HCT116 (cell line): ENCODE results near the gene TXNL1. TPM values are rescaled to one million over a fixed set of nuclear protein-coding genes. Genes with fewer than 3 reads are reported as not detected.

ENCODE experiments used
- ATAC-seq: fragments of 200-7000 bp; cut with Tn5 transposase; 2 replicates; pipeline ENCODE4 v1.9.1; 2020; ENCODE audit warnings: mild to moderate bottlenecking, moderate library complexity
- BruUV-seq: library from RNA; stranded (reverse); fragments of 400-500 nt; replicated peaks from 2 replicates; lab custom pipeline; 2021; lab: Mats Ljungman, UMichigan
- CTCF ChIA-PET: fragments of 300-600 bp; sonication (Branson Sonifier 250); formaldehyde crosslinking; loops from one replicate; lab custom pipeline; 2021; ENCODE audit warnings: antibody characterized with exemption; lab: Charles Lee
- POLR2A ChIA-PET: fragments of 300-600, 350-600 bp; sonication (Branson Sonifier 250); formaldehyde crosslinking; loops from one replicate; lab custom pipeline; 2021; ENCODE audit warnings: antibody characterized with exemption; lab: Charles Lee
- RAD21 ChIA-PET, 2 experiments: fragments of 300-600 bp; sonication (Branson Sonifier 250); formaldehyde crosslinking; loops; one replicate each; lab custom pipeline; 2023; ENCODE audit warnings: low total read pairs in 2 of 2; ENCODE audit not compliant: uncharacterized antibody in 2 of 2, unreplicated experiment in 2 of 2, low non-redundant PET in 1 of 2; lab: Charles Lee
- DNase-seq: peaks from one replicate; pipeline ENCODE4 v3.0.0-alpha.2; 2010; ENCODE audit warnings: low read depth, low spot score
- H2AFZ ChIP-seq: fragments of 200-600 bp; shearing (Covaris generic), sonication (generic); 2 replicates; pipeline ENCODE4 v1.6.1; 2017; ENCODE audit warnings: low read depth, mixed run types, mixed read lengths, antibody characterized with exemption, low read length; ENCODE audit not compliant: poor library complexity, severe bottlenecking
- H3K27ac ChIP-seq: 2 replicates; pipeline ENCODE4 v1.5.1; 2012; ENCODE audit warnings: low read depth, low read length
- H3K27me3 ChIP-seq: fragments of 200-600 bp; sonication (generic); 2 replicates; pipeline ENCODE4 v1.6.1; 2016; ENCODE audit warnings: mixed run types, low read length, mixed read lengths; ENCODE audit not compliant: insufficient read depth
- H3K36me3 ChIP-seq, 2 experiments: fragments of 200-500 bp in 1 of 2; fragments of 200-600 bp in 1 of 2; sonication (Bioruptor generic) in 1 of 2; sonication (generic) in 1 of 2; 2 replicates each; pipeline versions ENCODE4 v1.5.1 to v1.6.1; 2014 to 2016; ENCODE audit warnings: low read length in 2 of 2, inconsistent platforms in 1 of 2, mixed read lengths in 1 of 2, mixed run types in 1 of 2; ENCODE audit not compliant: insufficient read depth in 2 of 2, control insufficient read depth in 1 of 2
- H3K4me1 ChIP-seq, 2 experiments: fragments of 200-600 bp in 1 of 2; sonication (generic) in 1 of 2; 2 replicates each; pipeline versions ENCODE4 v1.5.1 to v1.6.1; 2012 to 2017; ENCODE audit warnings: low read length in 2 of 2, inconsistent platforms in 1 of 2, mild to moderate bottlenecking in 1 of 2, mixed read lengths in 1 of 2, mixed run types in 1 of 2, moderate library complexity in 1 of 2; ENCODE audit not compliant: insufficient read depth in 2 of 2, control insufficient read depth in 1 of 2
- H3K4me2 ChIP-seq: fragments of 200-600 bp; sonication (generic); 2 replicates; pipeline ENCODE4 v1.6.1; 2017; ENCODE audit warnings: mixed run types, low read length, mixed read lengths
- H3K4me3 ChIP-seq, 2 experiments: fragments of 200-600 bp in 1 of 2; sonication (generic) in 1 of 2; replicated peaks in 1 of 2; 2 replicates each; pipeline ENCODE4 v1.5.1; 2011 to 2016; ENCODE audit warnings: low read length in 2 of 2, control low read depth in 1 of 2, low read depth in 1 of 2, mild to moderate bottlenecking in 1 of 2, mixed read lengths in 1 of 2, mixed run types in 1 of 2
- H3K79me2 ChIP-seq: fragments of 200-600 bp; sonication (generic); 2 replicates; pipeline ENCODE4 v1.6.1; 2017; ENCODE audit warnings: mild to moderate bottlenecking, mixed run types, low read length, moderate library complexity, mixed read lengths; ENCODE audit not compliant: insufficient read depth
- H3K9ac ChIP-seq: fragments of 200-600 bp; sonication (generic); 2 replicates; pipeline ENCODE4 v1.6.1; 2016; ENCODE audit warnings: low read length, mixed read lengths
- H3K9me2 ChIP-seq: fragments of 200-600 bp; sonication (generic), shearing (Covaris generic); 2 replicates; pipeline ENCODE4 v1.6.1; 2017; ENCODE audit warnings: mixed run types, mild to moderate bottlenecking, moderate library complexity; ENCODE audit not compliant: insufficient read depth
- H3K9me3 ChIP-seq, 2 experiments: fragments of 200-500 bp in 1 of 2; fragments of 200-600 bp in 1 of 2; sonication (Bioruptor generic) in 1 of 2; sonication (generic) in 1 of 2; 2 replicates each; pipeline ENCODE4 v1.6.1; 2014 to 2017; ENCODE audit warnings: low read length in 2 of 2, mixed read lengths in 2 of 2, inconsistent platforms in 1 of 2, low read depth in 1 of 2, mild to moderate bottlenecking in 1 of 2, mixed run types in 1 of 2, moderate library complexity in 1 of 2; ENCODE audit not compliant: control insufficient read depth in 1 of 2, insufficient read depth in 1 of 2
- H4K20me1 ChIP-seq: fragments of 200-600 bp; sonication (generic), shearing (Covaris generic); 2 replicates; pipeline ENCODE4 v1.6.1; 2017; ENCODE audit warnings: mixed run types, mild to moderate bottlenecking, moderate library complexity; ENCODE audit not compliant: insufficient read depth
- EZH2phosphoT487 ChIP-seq: fragments of 200-600 bp; IDR thresholded peaks from 2 replicates; pipeline ENCODE4 v1.6.1; 2018; ENCODE audit warnings: antibody characterized with exemption, borderline replicate concordance
- JUND ChIP-seq: IDR thresholded peaks from 2 replicates; pipeline ENCODE4 v1.6.1; 2012
- MAX ChIP-seq: IDR thresholded peaks from 2 replicates; pipeline ENCODE4 v1.6.1; 2012
- POLR2A ChIP-seq: IDR thresholded peaks from 2 replicates; pipeline ENCODE4 v1.7.0; 2011; ENCODE audit warnings: borderline replicate concordance; ENCODE audit not compliant: insufficient read depth, insufficient read length; ENCODE audit errors: extremely low read depth
- SP1 ChIP-seq: IDR thresholded peaks from 2 replicates; pipeline ENCODE4 v1.6.1; 2012; ENCODE audit warnings: low read depth
- TCF7L2 ChIP-seq: IDR thresholded peaks from 2 replicates; pipeline ENCODE4 v1.7.0; 2011; ENCODE audit warnings: borderline replicate concordance, inconsistent platforms; ENCODE audit not compliant: insufficient read depth, insufficient read length; ENCODE audit errors: extremely low read depth
- ZFX ChIP-seq: fragments of 450-650 bp; IDR thresholded peaks from 2 replicates; pipeline ENCODE4 v1.6.1; 2017
- ZNF274 ChIP-seq: fragments of 200-500 bp; sonication (Bioruptor generic); IDR thresholded peaks from 2 replicates; pipeline ENCODE4 v1.6.1; 2014; ENCODE audit warnings: mild to moderate bottlenecking, low read depth, low read length, inconsistent platforms
- intact Hi-C: fragments of 100-400 bp; cut with micrococcal nuclease; formaldehyde crosslinking; loops from 2 replicates; pipeline ENCODE4 v1.10.0; 2022
- total RNA-seq: library from RNA; stranded (reverse); gene quantifications from one replicate; pipeline ENCODE4 v1.2.1, GENCODE V29; 2021; ENCODE audit not compliant: unreplicated experiment
- TF ChIP-seq, protein P1 (sequence below), 3 experiments: fragments of 200-600 bp in 1 of 3; sonication (generic) in 1 of 3; IDR thresholded peaks in 2 of 3; conservative IDR thresholded peaks in 1 of 3; 2 replicates each; pipeline ENCODE4 v1.5.1; 2012 to 2017; ENCODE audit warnings: low read depth in 2 of 3, low read length in 2 of 3, antibody characterized with exemption in 1 of 3, borderline replicate concordance in 1 of 3, control low read depth in 1 of 3, mild to moderate bottlenecking in 1 of 3, mixed read lengths in 1 of 3, mixed run types in 1 of 3, moderate library complexity in 1 of 3; ENCODE audit not compliant: insufficient read depth in 1 of 3
- TF ChIP-seq, protein P2 (sequence below): IDR thresholded peaks from 2 replicates; pipeline ENCODE4 v1.6.1; 2011; ENCODE audit warnings: mild to moderate bottlenecking, low read length, moderate library complexity; ENCODE audit not compliant: insufficient replicate concordance; ENCODE audit errors: extremely low read depth

Gene TXNL1
- total RNA-seq, 1 experiment from 2014 or later: 86.5 TPM

DNA sequence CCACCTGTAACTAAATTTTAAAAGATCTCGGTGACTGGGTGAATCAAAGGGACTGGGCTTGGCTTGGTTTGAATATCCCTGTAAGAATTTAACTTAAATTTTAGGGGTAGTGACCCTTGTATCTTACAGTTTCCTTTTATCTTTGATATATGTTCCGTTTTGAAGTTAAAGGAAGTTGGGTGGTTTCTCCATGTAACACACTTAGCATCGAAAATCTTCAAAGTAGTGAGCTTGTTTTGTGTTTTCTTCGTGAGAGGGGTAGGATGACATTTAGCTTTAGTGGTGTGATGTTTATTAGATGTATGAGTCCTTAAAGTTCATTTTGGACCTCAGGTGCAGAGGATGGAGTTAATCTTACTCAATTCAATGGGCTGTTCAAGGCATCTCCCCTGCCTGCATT, 14.4 kb upstream of the TXNL1 start:
- intact Hi-C loops: no loop called here
- H3K9me2 ChIP-seq: no peaks in the 10 kb centered on the region
- H3K4me1 ChIP-seq: peaks cover 0 to 16% of the 10 kb centered on the region in 2 experiments; a peak in 3 of 4 replicates
- no peaks in the 10 kb centered on the region for H3K9me3 ChIP-seq
- H3K79me2 ChIP-seq: peaks cover 25% of the 10 kb centered on the region
- H4K20me1 ChIP-seq: no peaks in the 10 kb centered on the region
- BruUV-seq: no TSS peak
- TF ChIP-seq SP1 (no peak), TCF7L2 (no peak)
- TF ChIP-seq, protein P1, sequence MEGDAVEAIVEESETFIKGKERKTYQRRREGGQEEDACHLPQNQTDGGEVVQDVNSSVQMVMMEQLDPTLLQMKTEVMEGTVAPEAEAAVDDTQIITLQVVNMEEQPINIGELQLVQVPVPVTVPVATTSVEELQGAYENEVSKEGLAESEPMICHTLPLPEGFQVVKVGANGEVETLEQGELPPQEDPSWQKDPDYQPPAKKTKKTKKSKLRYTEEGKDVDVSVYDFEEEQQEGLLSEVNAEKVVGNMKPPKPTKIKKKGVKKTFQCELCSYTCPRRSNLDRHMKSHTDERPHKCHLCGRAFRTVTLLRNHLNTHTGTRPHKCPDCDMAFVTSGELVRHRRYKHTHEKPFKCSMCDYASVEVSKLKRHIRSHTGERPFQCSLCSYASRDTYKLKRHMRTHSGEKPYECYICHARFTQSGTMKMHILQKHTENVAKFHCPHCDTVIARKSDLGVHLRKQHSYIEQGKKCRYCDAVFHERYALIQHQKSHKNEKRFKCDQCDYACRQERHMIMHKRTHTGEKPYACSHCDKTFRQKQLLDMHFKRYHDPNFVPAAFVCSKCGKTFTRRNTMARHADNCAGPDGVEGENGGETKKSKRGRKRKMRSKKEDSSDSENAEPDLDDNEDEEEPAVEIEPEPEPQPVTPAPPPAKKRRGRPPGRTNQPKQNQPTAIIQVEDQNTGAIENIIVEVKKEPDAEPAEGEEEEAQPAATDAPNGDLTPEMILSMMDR (IDR thresholded peaks at IDR 0.05 in 2 of 3, conservative IDR thresholded peaks at IDR 0.05 in 1 of 3; ENCODE audit: borderline replicate concordance in 1 of 3, insufficient read depth in 1 of 3, low read depth in 2 of 3, low read length in 2 of 3): no peak
- TF ChIP-seq, all 23 proteins: peak for 0
- Histone ChIP-seq H3K27me3 (no peaks in the 10 kb centered on the region), H3K27ac (no peak overlapping the region), H3K9ac (no peak overlapping the region), H3K4me2 (peak overlapping the region; percentile 82; the same call in 1 of the 2 replicates), H3K36me3 (no peaks in the 10 kb centered on the region), H2AFZ (no peak overlapping the region), H3K4me3 (no peak overlapping the region)
- DNase-seq (no peak), ATAC-seq (no peak)
- ChIA-PET RAD21 (no interaction called here), POLR2A (no interaction called here), CTCF (no interaction called here)

GRCh38 chr18:56651771-56652092, 13.3 kb upstream of the TXNL1 start:
- peaks cover 25% of the 10 kb centered on the region for H3K79me2 ChIP-seq
- DNase-seq (no peak), ATAC-seq (no peak)
- H3K36me3 ChIP-seq: no peaks in the 10 kb centered on the region
- H3K9me3 ChIP-seq: no peaks in the 10 kb centered on the region
- no peaks in the 10 kb centered on the region for H4K20me1 ChIP-seq
- peak overlapping the region; percentile 68 for H3K9ac ChIP-seq
- H3K27me3 ChIP-seq: no peaks in the 10 kb centered on the region
- peak overlapping the region; percentile 77 to 86 for H3K4me3 ChIP-seq
- peaks cover 0 to 16% of the 10 kb centered on the region in 2 experiments; a peak in 3 of 4 replicates for H3K4me1 ChIP-seq
- no peak for TF ChIP-seq POLR2A
- TF ChIP-seq, protein P2, sequence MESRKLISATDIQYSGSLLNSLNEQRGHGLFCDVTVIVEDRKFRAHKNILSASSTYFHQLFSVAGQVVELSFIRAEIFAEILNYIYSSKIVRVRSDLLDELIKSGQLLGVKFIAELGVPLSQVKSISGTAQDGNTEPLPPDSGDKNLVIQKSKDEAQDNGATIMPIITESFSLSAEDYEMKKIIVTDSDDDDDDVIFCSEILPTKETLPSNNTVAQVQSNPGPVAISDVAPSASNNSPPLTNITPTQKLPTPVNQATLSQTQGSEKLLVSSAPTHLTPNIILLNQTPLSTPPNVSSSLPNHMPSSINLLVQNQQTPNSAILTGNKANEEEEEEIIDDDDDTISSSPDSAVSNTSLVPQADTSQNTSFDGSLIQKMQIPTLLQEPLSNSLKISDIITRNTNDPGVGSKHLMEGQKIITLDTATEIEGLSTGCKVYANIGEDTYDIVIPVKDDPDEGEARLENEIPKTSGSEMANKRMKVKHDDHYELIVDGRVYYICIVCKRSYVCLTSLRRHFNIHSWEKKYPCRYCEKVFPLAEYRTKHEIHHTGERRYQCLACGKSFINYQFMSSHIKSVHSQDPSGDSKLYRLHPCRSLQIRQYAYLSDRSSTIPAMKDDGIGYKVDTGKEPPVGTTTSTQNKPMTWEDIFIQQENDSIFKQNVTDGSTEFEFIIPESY: no peak
- no peak for TF ChIP-seq MAX
- no peak for TF ChIP-seq EZH2phosphoT487
- TF ChIP-seq JUND: no peak
- no peak for TF ChIP-seq ZFX
- no peak for TF ChIP-seq ZNF274
- ChIA-PET CTCF (no interaction called here), POLR2A (interaction anchor here (1.0 to 1.1 kb wide), 2 partner anchors 10 to 14 kb away, joined by 3 to 6 read pairs; partner anchors contain the start of gene TXNL1), RAD21 (no interaction called here)
- H3K27ac ChIP-seq: peak overlapping the region; percentile 42; the same call in 1 of the 2 replicates
- no peaks in the 10 kb centered on the region for H3K9me2 ChIP-seq
- no peak overlapping the region for H2AFZ ChIP-seq
- H3K4me2 ChIP-seq: peak overlapping the region; percentile 82
- BruUV-seq: no TSS peak
- intact Hi-C loops: no loop called here
